GM10847 (cell line): ENCODE measurements around the gene CHD3.

Experiments used
- POLR2A ChIP-seq: IDR thresholded peaks from 2 replicates; pipeline ENCODE4 v1.6.1; 2011; ENCODE audit not compliant: insufficient read length; ENCODE audit errors: extremely low read depth

Gene CHD3

GRCh38 chr17:7881276-7882054 is 7.1 kb upstream of the CHD3 start:
- no peak for TF ChIP-seq POLR2A

GRCh38 chr17:7882068-7882467 is 6.5 kb upstream of the CHD3 start:
- TF ChIP-seq POLR2A: no peak

GRCh38 chr17:7882629-7883028 is 6.0 kb upstream of the CHD3 start:
- no peak for TF ChIP-seq POLR2A

- no peak for TF ChIP-seq POLR2A
Measured at GRCh38 chr17:7883781-7884386, 4.7 kb upstream of the CHD3 start.

GRCh38 chr17:7884581-7885366 is 3.8 kb upstream of the CHD3 start:
- TF ChIP-seq POLR2A: no peak

GRCh38 chr17:7885367-7886226 is 3.0 kb upstream of the CHD3 start:
- peak; percentile 29 for TF ChIP-seq POLR2A

GRCh38 chr17:7886227-7887037 is 2.2 kb upstream of the CHD3 start:
- TF ChIP-seq POLR2A: no peak

- no peak for TF ChIP-seq POLR2A
Measured at GRCh38 chr17:7887038-7887481, 1.5 kb upstream of the CHD3 start.

GRCh38 chr17:7887482-7888183 is 956 bp upstream of the CHD3 start:
- no peak for TF ChIP-seq POLR2A

GRCh38 chr17:7889166-7889955 is 772 bp downstream of the CHD3 start:
- no peak for TF ChIP-seq POLR2A

GRCh38 chr17:7893187-7893880 is 4.7 kb downstream of the CHD3 start:
- TF ChIP-seq POLR2A: no peak

- no peak for TF ChIP-seq POLR2A
Measured at GRCh38 chr17:7894226-7894625, 5.6 kb downstream of the CHD3 start.
